Measurements from ENCODE around the gene C1QTNF12.

C1QTNF12 gene

GRCh38 chr1:1239227-1239613, 7.3 kb downstream of the C1QTNF12 start:
- no peak for DNase-seq (ENCODE audit: extremely low read depth, insufficient read length)
- no peak overlapping the region for H3K4me3 ChIP-seq (replicated peaks; ENCODE audit: low read depth, low read length)
- no peak for TF ChIP-seq CTCF (IDR thresholded peaks at IDR 0.05; ENCODE audit: insufficient read depth, low read length, poor library complexity, severe bottlenecking)
- no peaks in the 10 kb centered on the region for H3K36me3 ChIP-seq (ENCODE audit: control insufficient read depth, insufficient read depth, low read length)
- no peaks in the 10 kb centered on the region; the same call in 1 of the 2 replicates for H3K27me3 ChIP-seq (replicated peaks; ENCODE audit: control insufficient read depth, insufficient read depth, low read length)

- Histone ChIP-seq H3K36me3 (ENCODE audit: control insufficient read depth, insufficient read depth, low read length) (no peaks in the 10 kb centered on the region), H3K4me3 (replicated peaks; ENCODE audit: low read depth, low read length) (no peak overlapping the region), H3K27me3 (replicated peaks; ENCODE audit: control insufficient read depth, insufficient read depth, low read length) (no peaks in the 10 kb centered on the region; the same call in 1 of the 2 replicates)
- no peak for DNase-seq (ENCODE audit: extremely low read depth, insufficient read length)
- TF ChIP-seq CTCF (IDR thresholded peaks at IDR 0.05; ENCODE audit: insufficient read depth, low read length, poor library complexity, severe bottlenecking) = no peak
These were observed 7.8 kb downstream of the C1QTNF12 start for GRCh38 chr1:1238702-1239178.

- no peak for TF ChIP-seq CTCF (IDR thresholded peaks at IDR 0.05; ENCODE audit: insufficient read depth, low read length, poor library complexity, severe bottlenecking)
- no peaks in the 10 kb centered on the region; the same call in 1 of the 2 replicates for H3K27me3 ChIP-seq (replicated peaks; ENCODE audit: control insufficient read depth, insufficient read depth, low read length)
- DNase-seq (ENCODE audit: extremely low read depth, insufficient read length) = no peak
- no peak overlapping the region for H3K4me3 ChIP-seq (replicated peaks; ENCODE audit: low read depth, low read length)
- no peaks in the 10 kb centered on the region; the same call in 1 of the 2 replicates for H3K36me3 ChIP-seq (ENCODE audit: control insufficient read depth, insufficient read depth, low read length)
These were observed 8.4 kb downstream of the C1QTNF12 start for GRCh38 chr1:1237874-1238701.

GRCh38 chr1:1236945-1237873, 9.3 kb downstream of the C1QTNF12 start:
- TF ChIP-seq CTCF (IDR thresholded peaks at IDR 0.05; ENCODE audit: insufficient read depth, low read length, poor library complexity, severe bottlenecking) = no peak

GRCh38 chr1:1236176-1236763, 10.3 kb downstream of the C1QTNF12 start:
- no peak for TF ChIP-seq CTCF (IDR thresholded peaks at IDR 0.05; ENCODE audit: insufficient read depth, low read length, poor library complexity, severe bottlenecking)
- no peak for DNase-seq (ENCODE audit: extremely low read depth, insufficient read length)
- Histone ChIP-seq H3K4me3 (replicated peaks; ENCODE audit: low read depth, low read length) (no peak overlapping the region), H3K36me3 (ENCODE audit: control insufficient read depth, insufficient read depth, low read length) (no peaks in the 10 kb centered on the region; the same call in 1 of the 2 replicates), H3K27me3 (replicated peaks; ENCODE audit: control insufficient read depth, insufficient read depth, low read length) (no peaks in the 10 kb centered on the region; the same call in 1 of the 2 replicates)

More at GRCh38 chr1:1236945-1237873, 9.3 kb downstream of the C1QTNF12 start:
- DNase-seq (ENCODE audit: extremely low read depth, insufficient read length) = no peak
- Histone ChIP-seq H3K36me3 (ENCODE audit: control insufficient read depth, insufficient read depth, low read length) (no peaks in the 10 kb centered on the region; the same call in 1 of the 2 replicates), H3K27me3 (replicated peaks; ENCODE audit: control insufficient read depth, insufficient read depth, low read length) (no peaks in the 10 kb centered on the region; the same call in 1 of the 2 replicates), H3K4me3 (replicated peaks; ENCODE audit: low read depth, low read length) (no peak overlapping the region)

Measured in GM06990 (cell line).